ENCODE results near the gene OR9A4. TPM values are rescaled to one million over a fixed set of nuclear protein-coding genes. Genes with fewer than 3 reads are reported as not detected.
"Not testable (repeated sequence)": the region's sequence is repeated elsewhere in the genome, so short reads cannot be mapped to it uniquely, and the experiment has no call there.

OR9A4 gene, protein sequence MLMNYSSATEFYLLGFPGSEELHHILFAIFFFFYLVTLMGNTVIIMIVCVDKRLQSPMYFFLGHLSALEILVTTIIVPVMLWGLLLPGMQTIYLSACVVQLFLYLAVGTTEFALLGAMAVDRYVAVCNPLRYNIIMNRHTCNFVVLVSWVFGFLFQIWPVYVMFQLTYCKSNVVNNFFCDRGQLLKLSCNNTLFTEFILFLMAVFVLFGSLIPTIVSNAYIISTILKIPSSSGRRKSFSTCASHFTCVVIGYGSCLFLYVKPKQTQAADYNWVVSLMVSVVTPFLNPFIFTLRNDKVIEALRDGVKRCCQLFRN
- not detected for total RNA-seq
- total RNA-seq: 0 reads per million in 2 donors

DNA sequence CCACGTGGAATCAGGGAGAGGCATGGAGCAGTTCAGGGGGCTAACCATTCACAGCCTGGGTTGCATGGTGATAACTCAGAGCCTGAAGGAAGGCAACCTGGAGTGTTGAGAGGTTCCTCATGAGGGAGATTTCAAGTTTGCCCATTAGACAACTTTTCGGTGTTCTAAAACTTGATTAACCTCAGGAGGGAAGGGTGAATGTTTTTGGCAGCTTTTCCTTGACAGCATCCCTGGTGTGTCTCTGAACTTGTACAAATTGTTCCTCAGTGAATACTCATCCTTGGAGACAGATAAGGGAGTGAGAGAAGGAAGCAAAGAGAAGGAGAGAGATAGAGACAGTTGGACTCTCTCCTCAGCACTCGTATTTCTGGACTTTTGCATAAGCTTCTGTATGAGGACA, at the start of gene OR9A4:
Gene OR9A4 (plus strand): TSS at position 301 of the 400 bp plus-strand sequence. CDS start 2,477 bp downstream, outside the sequence.
- no peaks in the 10 kb centered on the region for H3K9me3 ChIP-seq (ENCODE audit: control insufficient read depth, low read length, poor library complexity, severe bottlenecking)
- DNase-seq: no peak
- no peaks in the 10 kb centered on the region for H3K36me3 Mint-ChIP-seq (ENCODE audit: low read depth)
- ATAC-seq: no peak
- peaks cover 18% of the 10 kb centered on the region for H3K27me3 Mint-ChIP-seq
- H3K4me3 Mint-ChIP-seq: no peak within 1 kb of the TSS
- H3K4me1 Mint-ChIP-seq: no peaks in the 10 kb centered on the region
- no peak within 1 kb of the TSS for H3K27ac Mint-ChIP-seq

DNA sequence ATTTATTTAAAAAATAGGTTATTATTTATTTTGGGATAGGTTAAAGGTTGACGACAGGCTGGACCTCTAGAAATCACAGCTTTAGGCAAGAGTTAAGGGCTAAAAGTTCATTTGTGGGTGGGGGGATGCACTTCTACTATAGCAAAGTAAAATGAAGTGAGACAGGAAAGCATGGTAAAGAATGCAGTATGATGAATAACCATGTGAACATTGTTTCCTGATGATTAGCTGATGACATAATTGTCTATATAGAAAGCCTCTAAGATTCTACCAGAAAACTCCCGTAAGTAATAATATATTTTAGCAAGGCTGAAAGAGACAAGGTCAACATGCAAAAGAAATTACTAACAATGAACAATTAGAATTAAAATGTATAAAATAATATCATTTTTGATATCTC, 49.2 kb upstream of the OR9A4 start:
- Mint-ChIP-seq H3K4me1 (no peaks in the 10 kb centered on the region), H3K4me3 (no peak overlapping the region), H3K27ac (no peak overlapping the region), H3K36me3 (ENCODE audit: low read depth) (no peaks in the 10 kb centered on the region), H3K27me3 (no peaks in the 10 kb centered on the region)
- no peaks in the 10 kb centered on the region for H3K9me3 ChIP-seq (ENCODE audit: control insufficient read depth, low read length, poor library complexity, severe bottlenecking)
- ATAC-seq (no peak), DNase-seq (no peak)

DNA sequence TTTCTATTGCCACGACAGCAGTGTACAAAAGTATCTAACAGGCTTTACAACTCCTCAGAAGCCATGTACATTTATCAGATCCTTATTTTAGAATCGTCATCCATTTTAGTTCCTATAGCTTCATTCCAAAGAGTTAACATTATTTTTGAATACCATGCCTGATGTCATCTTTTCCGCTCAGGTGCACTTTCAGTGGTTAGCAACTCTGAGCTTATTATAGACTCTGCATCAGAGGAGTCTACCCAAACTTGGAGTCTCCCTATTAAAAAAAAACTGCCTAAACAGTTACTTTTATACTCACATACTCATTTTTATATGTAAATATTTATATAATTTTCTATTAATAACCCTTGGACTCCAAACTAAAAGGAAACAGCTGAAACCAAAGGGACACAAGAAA, 43.3 kb upstream of the OR9A4 start:
- ATAC-seq: no peak
- Mint-ChIP-seq H3K27ac (no peak overlapping the region), H3K4me1 (no peaks in the 10 kb centered on the region)

DNA sequence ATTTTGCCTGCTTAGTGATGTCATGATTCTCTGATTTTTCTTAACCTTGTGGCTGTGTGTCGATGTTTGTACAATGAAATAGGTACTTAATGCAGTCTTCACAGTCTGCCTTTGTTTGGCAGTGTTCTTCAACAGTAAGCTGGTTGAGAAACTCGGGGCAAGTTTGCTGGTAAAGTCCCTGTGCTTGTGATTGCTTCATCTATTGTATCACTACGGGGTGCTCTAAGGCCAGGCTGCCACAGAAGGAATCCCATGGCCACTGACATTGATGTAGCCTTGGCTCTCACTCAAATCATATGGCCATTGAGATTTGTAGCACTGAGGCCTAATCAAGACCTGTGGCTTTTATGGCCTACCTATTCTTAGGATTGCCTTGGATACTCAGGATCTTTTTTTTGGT, 41.4 kb upstream of the OR9A4 start:
- Mint-ChIP-seq H3K36me3 (ENCODE audit: low read depth) (no peaks in the 10 kb centered on the region), H3K4me3 (no peak overlapping the region), H3K27ac (no peak overlapping the region), H3K4me1 (no peaks in the 10 kb centered on the region), H3K27me3 (no peaks in the 10 kb centered on the region)
- H3K9me3 ChIP-seq (ENCODE audit: control insufficient read depth, low read length, poor library complexity, severe bottlenecking): no peaks in the 10 kb centered on the region
- ATAC-seq (no peak), DNase-seq (no peak)

More for the DNA sequence above, 43.3 kb upstream of the OR9A4 start:
- H3K9me3 ChIP-seq (ENCODE audit: control insufficient read depth, low read length, poor library complexity, severe bottlenecking): no peaks in the 10 kb centered on the region
- H3K36me3 Mint-ChIP-seq (ENCODE audit: low read depth): no peaks in the 10 kb centered on the region
- DNase-seq: no peak
- no peaks in the 10 kb centered on the region for H3K27me3 Mint-ChIP-seq
- no peak overlapping the region for H3K4me3 Mint-ChIP-seq

DNA sequence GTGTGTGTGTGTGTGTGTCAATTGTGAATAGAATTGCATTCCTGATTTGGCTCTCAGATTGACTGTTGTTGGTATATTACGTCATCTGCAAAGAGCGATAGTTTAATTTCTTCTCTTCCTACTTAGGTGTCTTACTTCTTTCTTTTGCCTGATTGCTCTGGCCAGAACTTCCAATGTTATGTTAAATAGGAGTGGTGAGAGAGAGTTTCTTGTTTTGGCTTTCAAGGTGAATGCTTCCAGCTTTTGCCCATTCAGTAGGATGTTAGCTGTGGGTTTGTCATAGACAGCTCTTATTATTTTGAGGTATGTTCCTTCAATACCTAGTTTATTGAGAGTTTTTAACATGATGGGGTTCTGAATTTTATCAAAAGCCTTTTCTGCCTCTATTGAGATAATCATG, 40.7 kb upstream of the OR9A4 start:
- Mint-ChIP-seq H3K4me1 (no peaks in the 10 kb centered on the region), H3K27ac (no peak overlapping the region), H3K4me3 (no peak overlapping the region), H3K27me3 (no peaks in the 10 kb centered on the region), H3K36me3 (ENCODE audit: low read depth) (no peaks in the 10 kb centered on the region)
- ATAC-seq (no peak), DNase-seq (no peak)
- H3K9me3 ChIP-seq (ENCODE audit: control insufficient read depth, low read length, poor library complexity, severe bottlenecking): no peaks in the 10 kb centered on the region

DNA sequence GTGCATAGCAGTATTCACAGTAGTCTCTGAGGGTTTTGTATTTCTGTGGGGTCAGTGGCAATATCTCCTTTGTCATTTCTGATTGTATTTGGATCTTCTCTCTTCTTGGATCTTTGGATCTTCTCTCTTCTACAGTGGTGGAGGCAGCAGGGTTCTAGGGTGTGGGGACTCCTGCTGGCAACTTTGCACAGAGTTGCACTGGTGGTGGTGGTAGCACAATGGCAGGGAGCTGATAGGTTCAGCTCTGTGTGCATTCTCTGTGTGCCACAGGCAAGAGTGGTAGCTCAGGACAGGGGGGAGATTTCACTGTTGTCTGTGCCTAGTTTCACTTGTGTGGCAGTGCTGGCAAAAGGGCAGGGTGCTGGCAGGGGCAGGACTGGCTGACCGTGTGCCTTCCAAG, 39.8 kb upstream of the OR9A4 start:
- Mint-ChIP-seq H3K27ac (no peak overlapping the region), H3K4me3 (no peak overlapping the region), H3K36me3 (ENCODE audit: low read depth) (no peaks in the 10 kb centered on the region), H3K27me3 (no peaks in the 10 kb centered on the region), H3K4me1 (no peaks in the 10 kb centered on the region)
- no peaks in the 10 kb centered on the region for H3K9me3 ChIP-seq (ENCODE audit: control insufficient read depth, low read length, poor library complexity, severe bottlenecking)
- ATAC-seq: no peak
- DNase-seq: no peak

DNA sequence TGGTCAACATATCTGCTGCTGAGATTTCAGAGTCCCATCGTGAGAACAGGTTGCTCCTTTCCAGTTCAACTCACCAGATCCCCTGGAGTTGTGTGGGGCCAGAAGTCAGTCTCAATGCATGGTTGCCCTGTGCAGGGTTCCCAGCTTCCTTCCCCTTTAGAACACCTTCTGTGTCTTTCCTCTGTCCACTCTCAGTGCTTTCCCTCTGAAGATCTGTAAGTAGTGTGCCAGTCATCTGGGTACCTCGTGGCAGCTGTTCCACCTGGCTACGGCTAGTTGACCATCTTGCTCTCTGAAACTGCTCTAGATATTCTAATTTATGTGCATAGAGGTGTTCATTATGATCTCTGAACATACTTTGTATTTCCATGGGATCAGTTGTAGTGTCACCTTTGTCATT, 38.8 kb upstream of the OR9A4 start:
- no peaks in the 10 kb centered on the region for H3K27me3 Mint-ChIP-seq
- no peak overlapping the region for H3K27ac Mint-ChIP-seq
- no peaks in the 10 kb centered on the region for H3K9me3 ChIP-seq (ENCODE audit: control insufficient read depth, low read length, poor library complexity, severe bottlenecking)
- H3K36me3 Mint-ChIP-seq (ENCODE audit: low read depth): no peaks in the 10 kb centered on the region
- DNase-seq (no peak), ATAC-seq (no peak)
- no peak overlapping the region for H3K4me3 Mint-ChIP-seq
- no peaks in the 10 kb centered on the region for H3K4me1 Mint-ChIP-seq

DNA sequence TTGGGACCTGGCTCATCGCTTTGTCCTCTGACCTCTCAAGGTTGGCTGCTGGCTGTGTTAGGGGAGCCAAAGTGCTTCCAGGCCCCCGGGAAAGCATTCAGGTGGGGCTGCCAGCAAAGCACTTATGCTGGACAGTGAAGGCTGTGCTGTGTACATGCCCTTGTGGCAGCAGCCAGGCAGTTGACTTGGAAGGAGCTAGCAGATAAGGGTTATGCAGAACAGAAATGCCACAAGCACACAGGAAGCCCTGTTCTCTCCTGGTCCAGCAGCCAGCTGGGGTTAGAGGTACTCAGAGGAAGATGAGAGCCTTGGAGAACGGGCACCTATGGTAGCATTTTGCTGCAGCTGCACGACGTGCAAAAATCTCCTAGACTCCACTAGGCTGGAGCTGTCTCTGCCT, 35.2 kb upstream of the OR9A4 start:
- no peaks in the 10 kb centered on the region for H3K36me3 Mint-ChIP-seq (ENCODE audit: low read depth)
- DNase-seq (no peak), ATAC-seq (no peak)
- H3K27ac Mint-ChIP-seq: no peak overlapping the region
- H3K4me3 Mint-ChIP-seq: no peak overlapping the region
- H3K9me3 ChIP-seq (ENCODE audit: control insufficient read depth, low read length, poor library complexity, severe bottlenecking): no peaks in the 10 kb centered on the region
- H3K27me3 Mint-ChIP-seq: peaks cover 12% of the 10 kb centered on the region
- no peaks in the 10 kb centered on the region for H3K4me1 Mint-ChIP-seq

DNA sequence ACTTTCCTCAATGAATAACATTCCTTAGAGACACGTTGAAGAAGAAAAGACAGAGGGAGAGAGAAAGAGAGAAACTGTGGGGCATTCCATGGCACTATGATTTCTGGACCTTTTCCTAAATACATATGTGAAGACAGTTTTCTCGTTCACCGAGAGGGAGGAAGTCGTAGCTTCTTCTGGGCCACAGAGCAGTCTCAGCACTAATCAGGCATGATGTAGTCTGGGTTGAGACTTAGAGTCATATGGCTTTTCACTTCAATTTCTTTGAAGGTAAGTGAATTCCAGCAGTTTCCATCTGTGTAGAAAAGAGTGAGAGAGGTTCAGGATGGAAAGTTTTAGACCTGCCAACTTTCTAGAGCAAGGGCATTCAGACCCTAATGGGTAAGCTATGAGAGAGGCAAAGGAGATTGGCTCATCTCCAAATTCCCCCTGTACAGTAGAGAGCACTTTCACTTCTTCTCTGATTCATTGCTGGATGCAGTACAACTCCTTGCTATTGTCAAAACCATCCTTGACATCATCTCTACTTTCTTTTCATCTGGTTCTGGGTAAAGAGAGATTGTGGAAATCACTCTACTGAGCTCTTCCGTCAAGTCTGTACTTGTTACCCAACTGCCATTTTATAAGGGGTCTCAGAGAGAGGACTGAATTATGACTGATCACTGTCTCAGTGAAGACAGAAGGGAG, 31.5 kb upstream of the OR9A4 start:
- DNase-seq (no peak), ATAC-seq (no peak)
- Mint-ChIP-seq H3K36me3 (ENCODE audit: low read depth) (no peaks in the 10 kb centered on the region), H3K4me3 (no peak overlapping the region), H3K27me3 (peaks cover 20% of the 10 kb centered on the region), H3K27ac (no peak overlapping the region), H3K4me1 (no peaks in the 10 kb centered on the region)
- H3K9me3 ChIP-seq (ENCODE audit: control insufficient read depth, low read length, poor library complexity, severe bottlenecking): no peaks in the 10 kb centered on the region

DNA sequence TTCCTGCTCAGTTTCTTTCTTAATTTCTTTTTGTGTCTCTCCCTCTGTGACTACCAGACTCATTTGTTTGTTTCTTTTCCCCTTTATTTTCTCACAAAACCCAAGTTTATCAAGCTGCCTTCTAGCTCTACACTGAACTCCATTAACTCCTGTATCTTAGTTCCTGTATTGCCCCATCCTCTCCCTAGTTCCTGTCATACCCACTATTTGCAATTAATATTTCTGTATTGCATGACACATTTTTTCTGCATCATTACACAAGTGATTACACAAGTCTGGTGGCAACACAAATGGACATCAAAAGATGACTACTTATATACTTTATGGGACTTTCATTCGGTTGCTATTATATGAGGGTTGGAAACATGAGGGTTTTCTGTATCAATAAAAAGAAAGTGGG, 26.9 kb upstream of the OR9A4 start:
- no peak overlapping the region for H3K4me3 Mint-ChIP-seq
- no peaks in the 10 kb centered on the region for H3K9me3 ChIP-seq (ENCODE audit: control insufficient read depth, low read length, poor library complexity, severe bottlenecking)
- H3K4me1 Mint-ChIP-seq: no peaks in the 10 kb centered on the region
- peaks cover 26% of the 10 kb centered on the region for H3K27me3 Mint-ChIP-seq
- no peak for DNase-seq
- H3K27ac Mint-ChIP-seq: no peak overlapping the region
- H3K36me3 Mint-ChIP-seq (ENCODE audit: low read depth): no peaks in the 10 kb centered on the region
- ATAC-seq: no peak

DNA sequence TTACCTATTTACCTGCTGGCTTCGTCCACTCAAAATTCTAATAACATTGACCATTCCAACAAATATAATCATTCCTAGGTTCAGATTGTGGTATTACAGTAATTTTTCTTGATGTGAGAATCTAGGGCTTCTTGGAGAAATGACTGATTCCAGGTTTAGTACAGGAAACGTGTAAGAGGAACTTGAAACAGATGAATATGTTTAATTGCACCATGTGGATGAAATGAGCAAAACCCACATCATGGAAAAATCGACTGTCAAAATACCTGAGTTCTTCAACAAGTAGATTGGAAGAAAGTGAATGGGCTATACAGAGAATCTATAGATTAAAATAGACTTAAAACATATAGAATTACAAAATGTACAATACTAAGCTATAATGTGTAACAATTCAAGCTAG, 24.9 kb upstream of the OR9A4 start:
- no peaks in the 10 kb centered on the region for H3K4me1 Mint-ChIP-seq
- no peak overlapping the region for H3K4me3 Mint-ChIP-seq
- DNase-seq (no peak), ATAC-seq (no peak)
- peaks cover 9% of the 10 kb centered on the region for H3K27me3 Mint-ChIP-seq
- no peak overlapping the region for H3K27ac Mint-ChIP-seq
- no peaks in the 10 kb centered on the region for H3K9me3 ChIP-seq (ENCODE audit: control insufficient read depth, low read length, poor library complexity, severe bottlenecking)
- H3K36me3 Mint-ChIP-seq (ENCODE audit: low read depth): no peaks in the 10 kb centered on the region

DNA sequence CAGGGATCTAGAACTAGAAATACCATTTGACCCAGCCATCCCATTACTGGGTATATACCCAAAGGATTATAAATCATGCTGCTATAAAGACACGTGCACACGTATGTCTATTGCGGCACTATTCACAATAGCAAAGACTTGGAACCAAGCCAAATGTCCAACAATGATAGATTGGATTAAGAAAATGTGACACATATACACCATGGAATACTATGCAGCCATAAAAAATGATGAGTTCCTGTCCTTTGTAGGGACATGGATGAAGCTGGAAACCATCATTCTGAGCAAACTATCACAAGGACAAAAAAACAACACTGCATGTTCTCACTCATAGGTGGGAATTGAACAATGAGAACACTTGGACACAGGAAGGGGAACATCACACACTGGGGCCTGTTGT, 16.8 kb upstream of the OR9A4 start:
- not testable (repeated sequence) for DNase-seq; H3K9me3 ChIP-seq (ENCODE audit: control insufficient read depth, low read length, poor library complexity, severe bottlenecking); H3K4me3 Mint-ChIP-seq; H3K36me3 Mint-ChIP-seq (ENCODE audit: low read depth); H3K27ac Mint-ChIP-seq; H3K4me1 Mint-ChIP-seq; ATAC-seq
- peaks cover 16% of the 10 kb centered on the region for H3K27me3 Mint-ChIP-seq

DNA sequence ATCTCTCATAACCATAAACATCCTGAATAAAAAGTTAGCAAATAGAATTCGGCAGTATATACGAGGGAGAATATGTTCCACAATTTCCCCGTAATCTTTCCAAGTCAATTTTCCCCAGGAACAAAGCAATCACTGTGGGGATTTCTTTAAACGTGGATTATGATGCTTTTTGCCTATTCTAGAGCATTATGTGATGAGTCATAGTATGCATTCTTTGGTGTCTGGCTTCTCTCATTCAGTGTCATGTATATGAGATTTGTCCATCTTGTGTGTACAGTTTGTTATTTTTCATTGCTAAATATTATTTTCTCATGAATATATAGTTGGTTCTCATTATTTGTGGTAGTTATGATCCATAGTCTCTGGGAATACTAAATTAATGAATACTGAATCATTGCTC, 9.9 kb upstream of the OR9A4 start:
- H3K27me3 Mint-ChIP-seq: peaks cover 35% of the 10 kb centered on the region
- H3K9me3 ChIP-seq (ENCODE audit: control insufficient read depth, low read length, poor library complexity, severe bottlenecking): no peaks in the 10 kb centered on the region
- no peaks in the 10 kb centered on the region for H3K4me1 Mint-ChIP-seq
- no peaks in the 10 kb centered on the region for H3K36me3 Mint-ChIP-seq (ENCODE audit: low read depth)
- DNase-seq: no peak
- H3K27ac Mint-ChIP-seq: no peak overlapping the region
- no peak overlapping the region for H3K4me3 Mint-ChIP-seq
- ATAC-seq: no peak

DNA sequence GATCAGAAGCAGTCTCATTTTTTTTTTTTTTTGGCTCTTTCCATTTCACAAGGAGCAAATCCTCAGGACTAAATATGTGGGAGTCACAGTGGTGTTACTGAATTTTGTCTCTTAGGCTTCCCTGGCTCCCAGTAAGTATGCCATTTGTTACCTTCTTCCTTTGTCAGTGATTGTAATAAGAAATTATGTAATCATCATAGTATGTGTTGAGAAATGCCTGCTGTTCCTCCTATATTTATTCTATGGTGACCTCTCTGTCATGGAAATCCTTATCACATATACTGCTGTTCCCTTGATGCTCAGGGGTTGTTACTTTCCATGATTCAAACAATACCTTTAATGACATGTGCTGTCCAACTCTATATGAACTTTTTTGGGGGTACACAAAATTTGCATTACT, 4.8 kb upstream of the OR9A4 start:
- no peaks in the 10 kb centered on the region for H3K36me3 Mint-ChIP-seq (ENCODE audit: low read depth)
- H3K4me1 Mint-ChIP-seq: no peaks in the 10 kb centered on the region
- DNase-seq (no peak), ATAC-seq (no peak)
- H3K9me3 ChIP-seq (ENCODE audit: control insufficient read depth, low read length, poor library complexity, severe bottlenecking): no peaks in the 10 kb centered on the region
- no peak overlapping the region for H3K4me3 Mint-ChIP-seq
- peaks cover 18% of the 10 kb centered on the region for H3K27me3 Mint-ChIP-seq
- no peak overlapping the region for H3K27ac Mint-ChIP-seq

Measured in T-helper 17 cell (primary cell).